ENCODE measurements around the gene ABCD3.

ABCD3 gene

GRCh38 chr1:94456736-94457135, 38.5 kb downstream of the ABCD3 start:
- H3K9me3 ChIP-seq (ENCODE audit: severe bottlenecking), result no peaks in the 10 kb centered on the region
- no peaks in the 10 kb centered on the region for H3K27me3 ChIP-seq (ENCODE audit: insufficient read depth, low read depth, severe bottlenecking)
- no peak for DNase-seq
- no peak overlapping the region for H3K27ac ChIP-seq
- no peak for TF ChIP-seq CTCF (IDR thresholded peaks at IDR 0.05; ENCODE audit: low read depth, low read length)
- H3K36me3 ChIP-seq, result peaks cover 4% of the 10 kb centered on the region
- H3K4me3 ChIP-seq (ENCODE audit: low read depth, low read length), result no peak overlapping the region

- H3K4me3 ChIP-seq (ENCODE audit: low read depth, low read length), result no peak overlapping the region
- TF ChIP-seq CTCF (IDR thresholded peaks at IDR 0.05; ENCODE audit: low read depth, low read length), result no peak
- peaks cover 14% of the 10 kb centered on the region for H3K36me3 ChIP-seq
- H3K9me3 ChIP-seq (ENCODE audit: severe bottlenecking), result no peaks in the 10 kb centered on the region
- H3K27me3 ChIP-seq (ENCODE audit: insufficient read depth, low read depth, severe bottlenecking), result no peaks in the 10 kb centered on the region
- no peak for DNase-seq
- no peak overlapping the region; the same call in 1 of the 2 replicates for H3K27ac ChIP-seq
Observed at GRCh38 chr1:94462606-94463005, 44.4 kb downstream of the ABCD3 start.

GRCh38 chr1:94463056-94463764, 45.0 kb downstream of the ABCD3 start:
- DNase-seq, result no peak
- peaks cover 14% of the 10 kb centered on the region for H3K36me3 ChIP-seq
- no peak overlapping the region; the same call in 1 of the 2 replicates for H3K27ac ChIP-seq

GRCh38 chr1:94463765-94464330, 45.7 kb downstream of the ABCD3 start:
- Histone ChIP-seq H3K27me3 (ENCODE audit: insufficient read depth, low read depth, severe bottlenecking) (no peaks in the 10 kb centered on the region), H3K36me3 (peaks cover 14% of the 10 kb centered on the region), H3K4me3 (ENCODE audit: low read depth, low read length) (no peak overlapping the region), H3K9me3 (ENCODE audit: severe bottlenecking) (no peaks in the 10 kb centered on the region), H3K27ac (no peak overlapping the region)
- DNase-seq, result peak; percentile 35
- TF ChIP-seq CTCF (IDR thresholded peaks at IDR 0.05; ENCODE audit: low read depth, low read length), result peak; percentile 56

More at GRCh38 chr1:94463056-94463764, 45.0 kb downstream of the ABCD3 start:
- no peak for TF ChIP-seq CTCF (IDR thresholded peaks at IDR 0.05; ENCODE audit: low read depth, low read length)
- H3K4me3 ChIP-seq (ENCODE audit: low read depth, low read length), result no peak overlapping the region
- no peaks in the 10 kb centered on the region for H3K9me3 ChIP-seq (ENCODE audit: severe bottlenecking)
- H3K27me3 ChIP-seq (ENCODE audit: insufficient read depth, low read depth, severe bottlenecking), result no peaks in the 10 kb centered on the region

GRCh38 chr1:94468708-94469107, 50.5 kb downstream of the ABCD3 start:
- TF ChIP-seq CTCF (IDR thresholded peaks at IDR 0.05; ENCODE audit: low read depth, low read length), result no peak
- H3K4me3 ChIP-seq (ENCODE audit: low read depth, low read length), result no peak overlapping the region
- no peaks in the 10 kb centered on the region for H3K27me3 ChIP-seq (ENCODE audit: insufficient read depth, low read depth, severe bottlenecking)
- H3K27ac ChIP-seq, result no peak overlapping the region
- DNase-seq, result no peak
- H3K9me3 ChIP-seq (ENCODE audit: severe bottlenecking), result no peaks in the 10 kb centered on the region
- H3K36me3 ChIP-seq, result peaks cover 11% of the 10 kb centered on the region

Data from WERI-Rb-1 (cell line).